ENCODE results near the gene STX18.
A peak's percentile ranks its signal among the peaks of the same experiment; 100 is the strongest.

Gene STX18

GRCh38 chr4:4398430-4398829 is 143.4 kb downstream of the STX18 start:
- DNase-seq, result no peak

DNA sequence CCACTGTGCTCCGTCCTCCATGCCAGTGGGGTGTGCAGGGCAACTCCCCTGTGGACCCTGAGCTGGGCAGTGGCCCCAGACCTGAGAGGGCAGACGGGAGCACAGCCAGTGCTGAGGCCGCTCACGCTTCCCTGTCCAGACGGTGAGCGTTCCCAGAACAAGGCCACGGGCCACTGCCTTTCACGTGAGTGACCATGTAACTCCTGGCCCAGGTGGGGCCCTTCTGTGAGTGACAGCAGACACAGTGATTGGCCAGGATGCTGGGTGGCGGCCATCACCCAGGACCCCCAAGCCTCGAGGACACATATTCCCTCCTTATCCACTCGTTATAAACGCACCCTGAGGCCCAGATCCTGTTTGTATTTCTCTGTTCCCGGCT is 144.4 kb downstream of the STX18 start:
- DNase-seq, result no peak

- DNase-seq, result no peak
These were observed 145.0 kb downstream of the STX18 start for GRCh38 chr4:4396628-4397440.

- DNase-seq, result peak; percentile 33
These were observed 145.8 kb downstream of the STX18 start for GRCh38 chr4:4395849-4396627.

- no peak for DNase-seq
These were observed 146.5 kb downstream of the STX18 start for GRCh38 chr4:4395371-4395770.

GRCh38 chr4:4394644-4395043 is 147.2 kb downstream of the STX18 start:
- no peak for DNase-seq

DNA sequence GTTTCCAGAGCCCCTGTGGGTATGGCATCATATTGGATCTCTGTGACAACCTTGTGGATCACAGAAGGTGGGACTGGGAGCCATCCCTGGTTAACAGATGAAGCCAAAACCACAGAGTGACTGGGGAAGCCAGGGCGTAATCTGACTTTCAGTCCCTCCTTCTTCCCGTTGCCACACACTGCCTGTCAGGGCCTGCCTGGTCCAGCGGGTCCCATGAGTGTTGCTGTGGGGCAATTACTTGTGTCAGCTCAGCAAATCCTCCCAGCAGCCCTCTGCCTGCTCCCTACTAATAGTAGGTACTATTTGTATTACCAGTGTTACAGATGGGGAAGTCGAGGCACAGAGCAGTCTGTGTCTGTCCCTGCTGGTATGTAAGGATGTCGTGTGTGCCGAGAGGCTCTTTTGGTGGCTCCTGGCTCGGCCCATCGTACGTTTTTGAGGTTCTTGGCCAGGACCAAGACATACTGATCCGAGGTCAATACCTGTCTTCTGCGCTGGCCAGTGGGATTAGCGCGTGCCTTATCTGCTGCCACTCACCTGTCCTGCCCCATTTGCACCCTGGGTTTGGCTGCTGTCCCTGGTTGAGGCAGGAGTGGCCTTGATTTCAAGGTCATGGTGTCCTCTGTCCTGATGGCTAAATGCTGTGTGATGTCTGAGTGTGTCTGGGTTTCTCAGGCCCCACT is 149.2 kb downstream of the STX18 start:
- no peak for DNase-seq

GRCh38 chr4:4391866-4392265 is 150.0 kb downstream of the STX18 start:
- DNase-seq, result no peak

DNA sequence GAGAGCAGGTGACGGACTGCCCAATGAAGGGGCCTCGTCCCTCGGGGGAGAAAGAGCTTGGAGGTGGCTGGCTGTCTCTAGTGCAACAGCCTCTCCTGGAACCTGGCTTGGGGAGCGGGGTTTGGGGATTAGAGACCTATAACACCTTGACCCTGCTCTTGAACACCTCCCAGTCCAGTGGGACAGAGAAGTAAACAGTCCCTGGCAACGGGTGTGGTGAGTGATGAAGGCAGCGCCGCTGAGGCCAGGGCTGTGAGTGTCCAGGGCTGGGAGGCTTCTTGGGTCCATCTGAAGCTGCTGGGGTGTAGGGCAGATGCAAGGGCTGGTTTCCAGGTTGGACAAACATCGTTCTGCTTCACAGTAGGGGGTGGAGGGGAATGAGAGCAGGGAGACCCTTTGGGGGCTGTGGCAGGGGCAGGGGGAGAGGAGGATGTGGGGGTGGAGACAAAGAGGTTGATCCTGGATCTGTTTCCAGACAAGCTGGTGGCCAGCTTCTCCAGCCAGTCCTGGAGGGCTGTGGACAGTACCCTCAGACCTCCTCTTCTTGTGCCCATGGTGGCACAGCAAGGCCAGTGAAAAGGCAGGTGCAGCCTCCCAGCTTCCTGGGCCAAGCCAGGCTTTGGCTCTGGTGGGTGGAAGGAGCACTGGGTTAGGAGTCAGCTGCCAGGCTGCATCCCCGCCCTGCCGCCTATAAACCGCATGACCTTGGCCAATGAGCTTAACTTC is 151.2 kb downstream of the STX18 start:
- DNase-seq, result no peak

- DNase-seq, result no peak
These were observed 151.8 kb downstream of the STX18 start for GRCh38 chr4:4390046-4390445.

GRCh38 chr4:4388836-4389575 is 152.8 kb downstream of the STX18 start:
- DNase-seq, result no peak

DNA sequence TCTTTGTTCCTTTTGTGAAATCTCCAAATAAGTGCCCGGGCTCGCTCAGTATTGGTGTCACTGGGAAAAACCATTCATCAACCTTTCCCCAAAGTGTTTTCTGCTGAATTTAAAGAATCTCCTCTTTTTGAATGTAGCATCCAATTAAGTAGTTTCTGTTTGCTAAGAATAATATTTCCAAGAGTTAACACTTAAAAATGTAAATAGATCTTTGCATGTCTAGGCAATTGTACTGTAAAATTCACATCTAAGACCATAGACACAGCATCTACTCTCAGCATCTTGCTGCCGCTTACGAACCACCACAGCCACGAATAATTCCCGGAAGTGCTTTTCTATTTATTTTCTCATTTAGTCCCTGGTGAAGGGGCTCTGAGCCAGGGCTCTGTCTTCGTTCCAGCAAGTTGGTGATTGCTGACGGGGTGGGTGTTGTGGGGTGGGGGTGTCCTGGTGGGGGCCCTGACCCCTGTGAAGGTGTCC is 153.5 kb downstream of the STX18 start:
- DNase-seq, result no peak

GRCh38 chr4:4387531-4388310 is 154.1 kb downstream of the STX18 start:
- peak; percentile 32 for DNase-seq

GRCh38 chr4:4386736-4387392 is 155.0 kb downstream of the STX18 start, which contains the start of gene NSG1:
Gene NSG1, plus strand, starts transcription at chr4:4387102. Its CDS starts 528 bp downstream, at chr4:4387630.
- DNase-seq, result peak; percentile 83

DNA sequence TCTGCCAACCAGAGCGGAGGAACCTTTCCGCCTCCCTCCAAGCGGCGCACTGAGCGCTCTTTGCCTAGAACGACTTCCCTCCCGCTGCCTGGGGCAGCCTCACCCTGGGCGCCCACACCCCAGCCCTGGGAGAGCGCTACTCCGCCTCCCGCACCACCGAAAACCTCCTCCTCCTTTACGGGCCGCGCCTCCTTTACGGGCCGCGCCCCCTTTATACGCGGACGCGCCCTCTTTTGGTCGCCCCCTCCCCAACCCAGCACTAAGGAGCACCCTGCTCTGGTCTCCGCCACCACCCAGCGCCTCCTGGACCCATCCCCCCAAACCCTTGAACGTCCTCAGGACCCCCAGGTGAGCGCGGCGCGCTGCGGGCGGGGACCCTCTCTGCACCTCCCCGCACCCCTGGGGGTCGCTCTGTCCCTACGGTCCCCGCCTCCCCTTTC is 155.5 kb downstream of the STX18 start:
- DNase-seq, result peak; percentile 62

DNA sequence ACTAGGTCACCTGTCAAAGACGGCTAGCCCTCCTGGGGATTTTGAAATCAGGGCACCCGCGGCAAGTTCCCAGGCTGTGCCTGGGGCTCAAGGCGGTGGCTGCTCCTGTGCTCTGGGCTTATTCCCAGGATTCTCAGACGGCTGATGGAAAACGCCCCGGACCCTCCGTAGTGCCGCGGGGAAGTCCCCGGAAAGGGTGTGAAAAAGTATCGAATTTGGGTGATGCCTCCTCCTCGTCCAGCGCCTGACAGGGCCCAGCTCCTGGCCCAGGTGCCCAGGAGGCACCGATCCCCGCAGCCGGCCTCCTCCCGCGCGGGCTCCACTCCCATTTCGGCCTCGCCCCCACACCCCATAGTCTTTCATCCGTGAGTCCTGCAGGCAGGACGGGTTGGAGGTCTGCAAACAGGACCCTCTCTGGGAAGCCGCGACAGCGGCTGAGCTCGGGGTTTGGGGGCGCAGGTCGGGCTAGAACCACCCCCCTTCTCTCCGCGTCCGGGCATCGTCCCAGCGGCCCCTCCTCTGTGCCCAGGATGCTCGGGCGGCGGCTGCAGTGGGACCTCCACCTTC is 156.0 kb downstream of the STX18 start:
- no peak for DNase-seq

DNA sequence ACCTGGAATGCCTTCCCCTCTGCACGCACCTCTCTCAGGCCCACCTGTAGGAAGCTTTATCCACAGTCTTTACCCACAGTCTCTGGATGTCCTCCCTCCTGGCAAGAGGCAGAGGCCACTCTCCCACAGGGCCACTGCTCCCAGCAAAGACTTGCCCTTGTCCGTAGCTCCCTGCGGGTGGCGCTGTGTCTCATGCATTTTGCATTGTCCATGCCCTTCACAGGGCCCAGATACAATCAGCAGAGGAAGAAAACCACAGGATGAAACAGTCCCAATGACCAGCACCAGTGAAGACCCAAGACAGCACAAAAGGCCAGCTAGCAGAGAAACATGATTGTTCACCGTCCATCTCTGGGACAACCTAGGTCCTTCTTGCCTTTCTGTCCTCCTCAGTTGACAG is 157.0 kb downstream of the STX18 start:
- no peak for DNase-seq

DNA sequence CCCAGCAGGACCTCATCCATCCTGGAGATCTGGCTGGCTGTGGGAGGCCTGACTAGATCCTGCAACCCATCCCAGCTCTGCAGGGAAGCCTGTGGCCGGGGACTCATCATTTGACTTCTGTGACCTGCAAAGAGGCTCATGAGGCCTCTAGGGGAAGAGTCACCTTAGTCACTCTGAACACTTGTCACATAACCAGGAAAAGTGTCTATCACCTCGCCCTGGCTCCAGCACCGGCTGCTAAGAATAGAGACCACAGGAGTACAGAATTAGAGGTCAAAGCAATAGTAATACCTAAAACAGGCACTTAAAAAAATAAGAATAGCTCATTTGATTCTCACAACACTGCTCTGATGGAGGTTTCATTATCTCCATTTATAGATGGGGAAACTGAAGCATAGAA is 158.8 kb downstream of the STX18 start:
- no peak for DNase-seq

DNA sequence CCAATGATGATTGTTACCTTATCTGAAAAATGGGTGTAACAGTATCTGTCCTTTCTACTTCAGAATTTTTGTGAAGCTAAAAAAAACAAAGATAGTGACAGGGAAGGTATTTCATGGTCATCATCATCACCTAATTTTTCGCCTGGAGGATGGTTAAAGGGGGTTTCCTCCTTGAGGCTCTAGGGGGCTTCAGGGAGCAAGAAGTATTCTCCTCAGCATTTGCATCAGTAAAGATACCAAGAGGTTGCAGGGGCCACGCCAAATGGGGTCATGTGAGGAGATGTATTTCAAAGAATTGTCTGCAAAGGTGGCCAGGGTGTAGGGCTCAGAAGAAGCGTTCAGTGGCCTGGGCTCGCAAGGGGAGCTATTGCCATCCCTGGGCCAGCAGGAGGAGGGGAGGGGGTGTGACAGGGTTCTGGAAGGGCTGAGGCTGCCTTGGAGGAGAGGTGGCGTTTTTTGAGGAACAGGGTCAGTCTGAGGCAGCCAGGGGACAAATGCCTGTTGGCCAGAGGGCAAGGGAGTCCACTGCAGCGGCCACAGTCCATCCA is 162.2 kb downstream of the STX18 start:
- DNase-seq, result no peak

Data from right kidney (tissue), 1 donor.